Panc1 (cell line): ENCODE results near the gene PGS1. TPM values are rescaled to one million over a fixed set of nuclear protein-coding genes. Genes with fewer than 3 reads are reported as not detected.

Experiments
- ATAC-seq: fragments of 200-7000 bp; cut with Tn5 transposase; 2 replicates; pipeline ENCODE4 v1.9.1; 2020; ENCODE audit warnings: mild to moderate bottlenecking, moderate library complexity
- BruUV-seq: library from RNA; stranded (reverse); fragments of 400-500 nt; replicated peaks from 2 replicates; lab custom pipeline; 2021; lab: Mats Ljungman, UMichigan
- CTCF ChIA-PET: fragments of 300-600 bp; sonication (Branson Sonifier 250); formaldehyde crosslinking; loops from one replicate; lab custom pipeline; 2022; ENCODE audit warnings: antibody characterized with exemption; lab: Charles Lee
- POLR2A ChIA-PET: fragments of 300-600 bp; sonication (Branson Sonifier 250); formaldehyde crosslinking; loops from one replicate; lab custom pipeline; 2022; ENCODE audit warnings: antibody characterized with exemption; lab: Charles Lee
- DNase-seq: peaks from one replicate; pipeline ENCODE4 v3.0.0-alpha.2; 2010; ENCODE audit warnings: low read depth, low spot score
- H3K27ac ChIP-seq: 2 replicates; pipeline ENCODE4 v1.5.1; 2011; ENCODE audit warnings: mild to moderate bottlenecking, low read length, inconsistent platforms
- H3K27me3 ChIP-seq: fragments of 200-500 bp; sonication (Bioruptor generic); 2 replicates; pipeline ENCODE4 v1.6.0; 2014; ENCODE audit warnings: low read length, inconsistent platforms; ENCODE audit not compliant: control insufficient read depth, insufficient read depth
- H3K36me3 ChIP-seq: fragments of 200-500 bp; sonication (Bioruptor generic); 2 replicates; pipeline ENCODE4 v1.5.1; 2014; ENCODE audit warnings: inconsistent platforms, mild to moderate bottlenecking, low read length, moderate library complexity; ENCODE audit not compliant: control insufficient read depth, insufficient read depth
- H3K4me1 ChIP-seq: 2 replicates; pipeline ENCODE4 v1.5.1; 2011; ENCODE audit warnings: inconsistent platforms, mild to moderate bottlenecking, low read length, moderate library complexity; ENCODE audit not compliant: control insufficient read depth, insufficient read depth
- H3K4me3 ChIP-seq, 2 experiments: 2 replicates each; pipeline ENCODE4 v1.5.1; 2011 to 2012; ENCODE audit warnings: low read depth in 2 of 2, low read length in 2 of 2, mild to moderate bottlenecking in 2 of 2, inconsistent platforms in 1 of 2, moderate library complexity in 1 of 2
- H3K9me3 ChIP-seq: fragments of 200-500 bp; sonication (Bioruptor generic); 2 replicates; pipeline ENCODE4 v1.5.1; 2014; ENCODE audit warnings: low read depth, mild to moderate bottlenecking, inconsistent platforms, low read length, moderate library complexity; ENCODE audit not compliant: control insufficient read depth, insufficient read depth
- CTCF ChIP-seq: fragments of 450-650 bp; IDR thresholded peaks from 2 replicates; pipeline ENCODE4 v1.5.1; 2017; ENCODE audit warnings: mild to moderate bottlenecking
- POLR2AphosphoS5 ChIP-seq: IDR thresholded peaks from 2 replicates; pipeline ENCODE4 v1.6.1; 2012; ENCODE audit warnings: mild to moderate bottlenecking, low read depth, low read length, moderate library complexity
- REST ChIP-seq, 2 experiments: IDR thresholded peaks; 2 replicates each; pipeline ENCODE4 v1.6.1; 2011 to 2012; ENCODE audit warnings: low read depth in 2 of 2, control low read depth in 1 of 2, low read length in 1 of 2, mild to moderate bottlenecking in 1 of 2, moderate library complexity in 1 of 2; ENCODE audit not compliant: insufficient read depth in 1 of 2
- SIN3A ChIP-seq: IDR thresholded peaks from 2 replicates; pipeline ENCODE4 v1.6.1; 2012; ENCODE audit warnings: low read depth, mild to moderate bottlenecking, low read length, moderate library complexity, borderline replicate concordance; ENCODE audit not compliant: insufficient read depth
- TCF7L2 ChIP-seq: IDR thresholded peaks from 2 replicates; pipeline ENCODE4 v1.6.1; 2011; ENCODE audit warnings: mild to moderate bottlenecking, low read depth, low read length, inconsistent platforms
- in situ Hi-C: cut with HindIII; loops from 2 replicates; pipeline ENCODE4 v1.10.0; 2016; ENCODE audit warnings: low sequenced_read_pairs, low pct_unique_long_range_greater_than_20kb
- intact Hi-C: fragments of 100-400 bp; cut with micrococcal nuclease; formaldehyde crosslinking; loops from one replicate; pipeline ENCODE4 v1.10.0; 2022; ENCODE audit not compliant: unreplicated experiment
- total RNA-seq: library from RNA; stranded (reverse); gene quantifications from one replicate; pipeline ENCODE4 v1.2.1, GENCODE V29; 2021; ENCODE audit not compliant: unreplicated experiment

Gene PGS1
- total RNA-seq, 1 experiment from 2014 or later, result 47.5 TPM

GRCh38 chr17:78393575-78393974 is 15.1 kb downstream of the PGS1 start:
- Histone ChIP-seq H3K4me3 (no peak overlapping the region), H3K27me3 (no peaks in the 10 kb centered on the region), H3K9me3 (no peaks in the 10 kb centered on the region), H3K4me1 (no peaks in the 10 kb centered on the region), H3K27ac (no peak overlapping the region), H3K36me3 (peaks cover 13% of the 10 kb centered on the region)
- ChIA-PET CTCF (no interaction called here), POLR2A (no interaction called here)
- in situ Hi-C loops (no loop called here), intact Hi-C loops (no loop called here)
- TF ChIP-seq POLR2AphosphoS5 (no peak), SIN3A (no peak)
- BruUV-seq, result no TSS peak
- ATAC-seq (no peak), DNase-seq (no peak)

GRCh38 chr17:78394209-78394608 is 15.8 kb downstream of the PGS1 start:
- peaks cover 13% of the 10 kb centered on the region for H3K36me3 ChIP-seq

More at GRCh38 chr17:78394209-78394608, 15.8 kb downstream of the PGS1 start:
- ChIA-PET POLR2A (no interaction called here), CTCF (no interaction called here)
- Histone ChIP-seq H3K4me3 (no peak overlapping the region), H3K27me3 (no peaks in the 10 kb centered on the region), H3K9me3 (no peaks in the 10 kb centered on the region), H3K4me1 (no peaks in the 10 kb centered on the region), H3K27ac (no peak overlapping the region)
- intact Hi-C loops (no loop called here), in situ Hi-C loops (no loop called here)
- DNase-seq, result no peak
- no peak for TF ChIP-seq CTCF
- TF ChIP-seq POLR2AphosphoS5, result no peak
- TF ChIP-seq SIN3A, result no peak
- TF ChIP-seq TCF7L2, result no peak
- no peak for TF ChIP-seq REST (IDR thresholded peaks at IDR 0.05; ENCODE audit: insufficient read depth in 1 of 2, low read depth in 2 of 2, low read length in 1 of 2)
- BruUV-seq, result no TSS peak
- ATAC-seq, result no peak
